Tibial nerve (tissue), 4 donors: ENCODE results near the gene ABCA4. TPM values are rescaled to one million over a fixed set of nuclear protein-coding genes. Genes with fewer than 3 reads are reported as not detected.

ENCODE experiments used
- DNase-seq, 2 donors: peaks; one replicate each; pipeline ENCODE4 v3.0.0-alpha.2; 2019; ENCODE audit warnings: low spot score in 2 of 2
- H3K27ac ChIP-seq, 4 donors: fragments of 200-600 bp; sonication (generic) in 3 of 4; one replicate each; pipeline ENCODE4 v1.5.1; 2017 to 2019; ENCODE audit warnings: mild to moderate bottlenecking in 1 of 4
- H3K27me3 ChIP-seq, 2 donors: fragments of 200-600 bp; sonication (generic) in 1 of 2; one replicate each; pipeline versions ENCODE4 v1.5.1 to v1.6.0; 2017 to 2019
- H3K36me3 ChIP-seq, 3 donors: fragments of 200-600 bp; sonication (generic); one replicate each; pipeline ENCODE4 v1.5.1; 2018 to 2019
- H3K4me1 ChIP-seq, 4 donors: fragments of 200-600 bp; sonication (generic) in 3 of 4; one replicate each; pipeline ENCODE4 v1.5.1; 2017 to 2019
- H3K4me3 ChIP-seq, 4 donors: fragments of 200-600 bp; sonication (generic) in 3 of 4; one replicate each; pipeline ENCODE4 v1.5.1; 2017 to 2019; ENCODE audit warnings: mild to moderate bottlenecking in 1 of 4, moderate library complexity in 1 of 4
- H3K9me3 ChIP-seq, 4 donors: fragments of 200-600 bp; sonication (generic) in 3 of 4; one replicate each; pipeline ENCODE4 v1.5.1; 2017 to 2019
- EP300 ChIP-seq, 2 donors: sonication (generic); formaldehyde crosslinking; IDR thresholded peaks; one replicate each; pipeline ENCODE4 v1.6.1; 2017; ENCODE audit warnings: antibody characterized with exemption in 2 of 2, mild to moderate bottlenecking in 1 of 2
- POLR2A ChIP-seq, 2 donors: fragments of 450-650 bp; IDR thresholded peaks; one replicate each; pipeline ENCODE4 v1.6.1; 2017; ENCODE audit warnings: antibody characterized with exemption in 2 of 2, mild to moderate bottlenecking in 2 of 2, moderate library complexity in 2 of 2
- WGBS, 2 donors: methylation state at CpG; one replicate each; pipeline ENCODE4 v1.1.5; 2018; 5-methylcytosine and 5-hydroxymethylcytosine counted together
- total RNA-seq, 4 donors: library from RNA; depleted of rRNA; stranded (reverse); fragments of >200 nt; gene quantifications; one replicate each; pipeline ENCODE4 v1.1.0, GENCODE V29; 2016
- TF ChIP-seq, protein P1 (sequence below), 5 experiments: fragments of 200-600 bp in 3 of 5; fragments of 450-650 bp in 2 of 5; sonication (generic) in 3 of 5; IDR thresholded peaks; one replicate each; pipeline ENCODE4 v1.5.1; 2016 to 2019; ENCODE audit warnings: antibody characterized with exemption in 5 of 5, mild to moderate bottlenecking in 3 of 5, moderate library complexity in 2 of 5

The ABCA4 gene
- total RNA-seq, 4 donors from 2014 or later = 0.20 to 0.21 TPM; not detected in 2

- H3K4me1 ChIP-seq = no peaks in the 10 kb centered on the region
- TF ChIP-seq EP300 (IDR thresholded peaks at IDR 0.05) = no peak
- TF ChIP-seq, protein P1, sequence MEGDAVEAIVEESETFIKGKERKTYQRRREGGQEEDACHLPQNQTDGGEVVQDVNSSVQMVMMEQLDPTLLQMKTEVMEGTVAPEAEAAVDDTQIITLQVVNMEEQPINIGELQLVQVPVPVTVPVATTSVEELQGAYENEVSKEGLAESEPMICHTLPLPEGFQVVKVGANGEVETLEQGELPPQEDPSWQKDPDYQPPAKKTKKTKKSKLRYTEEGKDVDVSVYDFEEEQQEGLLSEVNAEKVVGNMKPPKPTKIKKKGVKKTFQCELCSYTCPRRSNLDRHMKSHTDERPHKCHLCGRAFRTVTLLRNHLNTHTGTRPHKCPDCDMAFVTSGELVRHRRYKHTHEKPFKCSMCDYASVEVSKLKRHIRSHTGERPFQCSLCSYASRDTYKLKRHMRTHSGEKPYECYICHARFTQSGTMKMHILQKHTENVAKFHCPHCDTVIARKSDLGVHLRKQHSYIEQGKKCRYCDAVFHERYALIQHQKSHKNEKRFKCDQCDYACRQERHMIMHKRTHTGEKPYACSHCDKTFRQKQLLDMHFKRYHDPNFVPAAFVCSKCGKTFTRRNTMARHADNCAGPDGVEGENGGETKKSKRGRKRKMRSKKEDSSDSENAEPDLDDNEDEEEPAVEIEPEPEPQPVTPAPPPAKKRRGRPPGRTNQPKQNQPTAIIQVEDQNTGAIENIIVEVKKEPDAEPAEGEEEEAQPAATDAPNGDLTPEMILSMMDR (IDR thresholded peaks at IDR 0.05) = no peak
- no peak for TF ChIP-seq POLR2A (IDR thresholded peaks at IDR 0.05)
- H3K36me3 ChIP-seq = no peaks in the 10 kb centered on the region
- WGBS, 2 donors = 65 to 68% methylated on average over 7 of the region's 7 CpGs
- no peaks in the 10 kb centered on the region for H3K27me3 ChIP-seq
- no peak for DNase-seq
- no peak overlapping the region for H3K27ac ChIP-seq
- no peak overlapping the region for H3K4me3 ChIP-seq
- no peaks in the 10 kb centered on the region for H3K9me3 ChIP-seq
These were observed 123.2 kb downstream of the ABCA4 start for GRCh38 chr1:93997756-93998155.

GRCh38 chr1:93995837-93996536 is 125.0 kb downstream of the ABCA4 start:
- Histone ChIP-seq H3K4me1 (no peaks in the 10 kb centered on the region), H3K27ac (no peak overlapping the region), H3K36me3 (no peaks in the 10 kb centered on the region), H3K9me3 (no peaks in the 10 kb centered on the region), H3K27me3 (no peaks in the 10 kb centered on the region), H3K4me3 (no peak overlapping the region)
- 54 to 55% methylated on average over 5 of the region's 5 CpGs for WGBS, 2 donors
- DNase-seq = no peak
- TF ChIP-seq POLR2A (IDR thresholded peaks at IDR 0.05) (no peak), EP300 (IDR thresholded peaks at IDR 0.05) (no peak)
- TF ChIP-seq, protein P1 (IDR thresholded peaks at IDR 0.05) = no peak

- Histone ChIP-seq H3K27ac (no peak overlapping the region), H3K36me3 (no peaks in the 10 kb centered on the region), H3K4me3 (no peak overlapping the region), H3K9me3 (no peaks in the 10 kb centered on the region), H3K4me1 (peaks cover 0 to 13% (median 2%) of the 10 kb centered on the region in 4 donors), H3K27me3 (no peaks in the 10 kb centered on the region)
- no peak for DNase-seq
- TF ChIP-seq EP300 (IDR thresholded peaks at IDR 0.05) (no peak), POLR2A (IDR thresholded peaks at IDR 0.05) (no peak)
- TF ChIP-seq, protein P1 (IDR thresholded peaks at IDR 0.05) = no peak
- 75% methylated on average over 6 of the region's 6 CpGs for WGBS, 2 donors
These were observed 127.2 kb downstream of the ABCA4 start for GRCh38 chr1:93993731-93994130.

DNA sequence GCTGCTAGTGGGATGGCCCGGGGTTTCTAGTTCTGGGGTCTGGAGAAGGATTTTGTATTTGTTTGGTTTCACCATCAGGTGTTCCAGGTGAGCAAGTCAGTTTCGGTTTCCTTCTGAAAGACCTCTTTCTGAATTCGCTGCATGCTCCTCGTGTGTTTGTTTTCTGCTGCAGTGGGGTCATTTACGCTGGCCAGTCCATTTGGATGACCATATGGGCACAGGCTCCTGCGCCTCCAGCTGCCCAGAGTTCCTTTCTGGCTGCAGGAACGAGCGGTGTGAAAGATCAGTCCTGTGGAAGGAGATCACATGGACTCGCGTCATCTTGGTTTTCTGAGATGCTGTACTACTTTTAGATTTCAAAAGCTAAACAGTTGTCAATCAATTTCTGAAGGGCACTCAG is 128.0 kb downstream of the ABCA4 start:
- 92 to 93% methylated on average over 10 of the region's 10 CpGs for WGBS, 2 donors
- TF ChIP-seq EP300 (IDR thresholded peaks at IDR 0.05) (no peak), POLR2A (IDR thresholded peaks at IDR 0.05) (no peak)
- TF ChIP-seq, protein P1 (IDR thresholded peaks at IDR 0.05) = no peak
- Histone ChIP-seq H3K9me3 (no peaks in the 10 kb centered on the region), H3K27ac (no peak overlapping the region), H3K4me1 (peaks cover 0 to 16% (median 2%) of the 10 kb centered on the region in 4 donors), H3K4me3 (no peak overlapping the region), H3K27me3 (no peaks in the 10 kb centered on the region), H3K36me3 (no peaks in the 10 kb centered on the region)
- no peak for DNase-seq

GRCh38 chr1:93992190-93992589 is 128.8 kb downstream of the ABCA4 start:
- Histone ChIP-seq H3K4me3 (no peak overlapping the region), H3K27ac (no peak overlapping the region), H3K4me1 (peaks cover 0 to 16% (median 2%) of the 10 kb centered on the region in 4 donors)

More at GRCh38 chr1:93992190-93992589, 128.8 kb downstream of the ABCA4 start:
- no peak for DNase-seq
- TF ChIP-seq POLR2A (IDR thresholded peaks at IDR 0.05) (no peak), EP300 (IDR thresholded peaks at IDR 0.05) (no peak)
- TF ChIP-seq, protein P1 (IDR thresholded peaks at IDR 0.05) = no peak
- Histone ChIP-seq H3K9me3 (no peaks in the 10 kb centered on the region), H3K36me3 (no peaks in the 10 kb centered on the region), H3K27me3 (no peaks in the 10 kb centered on the region)
- 90 to 94% methylated on average over 8 of the region's 8 CpGs for WGBS, 2 donors
